GM18870 (cell line): ENCODE data around the gene TRIM69.
"Not testable (repeated sequence)": the region's sequence is repeated elsewhere in the genome, so short reads cannot be mapped to it uniquely, and the experiment has no call there.

Source experiments
- ATAC-seq: cut with Tn5 transposase; IDR thresholded peaks from one replicate; pipeline ENCODE4 v1.9.1; 2021; ENCODE audit warnings: moderate library complexity; ENCODE audit not compliant: unreplicated experiment

TRIM69 gene

GRCh38 chr15:44736181-44736765 lies at the start of gene TRIM69:
Gene TRIM69, plus strand, starts transcription at chr15:44736528. Its CDS starts 177 bp downstream, at chr15:44736705.
- ATAC-seq: no peak

- not testable (repeated sequence) for ATAC-seq
Measured at GRCh38 chr15:44689318-44689717, 47.0 kb upstream of the TRIM69 start.

GRCh38 chr15:44690245-44690644 lies 46.1 kb upstream of the TRIM69 start:
- not testable (repeated sequence) for ATAC-seq

- no peak for ATAC-seq
Measured at GRCh38 chr15:44692659-44693058, 43.7 kb upstream of the TRIM69 start.

GRCh38 chr15:44694416-44694815 lies 41.9 kb upstream of the TRIM69 start:
- no peak for ATAC-seq

- no peak for ATAC-seq
Measured at GRCh38 chr15:44695294-44695693, 41.0 kb upstream of the TRIM69 start.

- ATAC-seq: no peak
Measured at GRCh38 chr15:44697014-44697413, 39.3 kb upstream of the TRIM69 start.

GRCh38 chr15:44698641-44699040 lies 37.7 kb upstream of the TRIM69 start:
- no peak for ATAC-seq

- not testable (repeated sequence) for ATAC-seq
Measured at GRCh38 chr15:44700676-44701075, 35.7 kb upstream of the TRIM69 start.

GRCh38 chr15:44705986-44706385 lies 30.3 kb upstream of the TRIM69 start:
- no peak for ATAC-seq

- no peak for ATAC-seq
Measured at GRCh38 chr15:44706401-44706800, 29.9 kb upstream of the TRIM69 start.

- no peak for ATAC-seq
Measured at GRCh38 chr15:44706946-44707636, 29.2 kb upstream of the TRIM69 start.

- no peak for ATAC-seq
Measured at GRCh38 chr15:44710236-44711095, 25.9 kb upstream of the TRIM69 start.

- ATAC-seq: peak; percentile 83
Measured at GRCh38 chr15:44711096-44711742, 25.1 kb upstream of the TRIM69 start, which contains the start of the genes B2M and PATL2. Gene B2M, plus strand, starts transcription at chr15:44711517. Its CDS starts 30 bp downstream, at chr15:44711547. Gene PATL2, minus strand, starts transcription at chr15:44711323. Its CDS starts 34,833 bp downstream, at chr15:44676490.

- ATAC-seq: no peak
Measured at GRCh38 chr15:44711743-44712345, 24.5 kb upstream of the TRIM69 start.

GRCh38 chr15:44712346-44713005 lies 23.9 kb upstream of the TRIM69 start:
- ATAC-seq: no peak

- no peak for ATAC-seq
Measured at GRCh38 chr15:44713006-44713966, 23.0 kb upstream of the TRIM69 start.

- no peak for ATAC-seq
Measured at GRCh38 chr15:44715142-44715796, 21.1 kb upstream of the TRIM69 start.
